GM23338 (cell line): ENCODE measurements around the gene PFKP. TPM values are rescaled to one million over a fixed set of nuclear protein-coding genes. Genes with fewer than 3 reads are reported as not detected.

ENCODE experiments used
- ATAC-seq: fragments of 200-7000 bp; cut with Tn5 transposase; 3 replicates; pipeline ENCODE4 v1.9.1; 2020
- DNase-seq: peaks from one replicate; pipeline ENCODE4 v3.0.0-alpha.2; 2015; ENCODE audit warnings: low spot score
- H2AFZ ChIP-seq: fragments of 200-600 bp; sonication (generic); 2 replicates; pipeline ENCODE4 v1.8.0; 2016; ENCODE audit warnings: antibody characterized with exemption, mild to moderate bottlenecking, moderate library complexity
- H3F3A ChIP-seq: fragments of 200-600 bp; sonication (generic); replicated peaks from 2 replicates; pipeline ENCODE4 v1.8.0; 2017; ENCODE audit warnings: antibody characterized with exemption, mixed run types, low read depth
- H3K27ac ChIP-seq: fragments of 200-600 bp; sonication (generic); 2 replicates; pipeline ENCODE4 v1.6.1; 2016; ENCODE audit warnings: low read depth
- H3K27me3 ChIP-seq: fragments of 200-600 bp; sonication (generic); 2 replicates; pipeline ENCODE4 v1.8.0; 2016; ENCODE audit warnings: mild to moderate bottlenecking, mixed run types, moderate library complexity; ENCODE audit not compliant: insufficient read depth
- H3K36me3 ChIP-seq: fragments of 200-600 bp; sonication (generic); 2 replicates; pipeline ENCODE4 v1.8.0; 2016; ENCODE audit warnings: mild to moderate bottlenecking; ENCODE audit not compliant: insufficient read depth
- H3K4me1 ChIP-seq: fragments of 200-600 bp; sonication (generic); 2 replicates; pipeline ENCODE4 v1.8.0; 2016; ENCODE audit warnings: mild to moderate bottlenecking, moderate library complexity; ENCODE audit not compliant: insufficient read depth
- H3K4me2 ChIP-seq: fragments of 200-600 bp; sonication (generic); 2 replicates; pipeline ENCODE4 v1.7.1; 2017; ENCODE audit warnings: mixed run types
- H3K4me3 ChIP-seq: fragments of 200-600 bp; sonication (generic); 2 replicates; pipeline ENCODE4 v1.6.1; 2016; ENCODE audit warnings: mixed run types
- H3K79me2 ChIP-seq: fragments of 200-600 bp; sonication (generic); replicated peaks from 2 replicates; pipeline ENCODE4 v1.8.0; 2017; ENCODE audit warnings: mild to moderate bottlenecking; ENCODE audit not compliant: insufficient read depth
- H3K9me2 ChIP-seq: fragments of 200-600 bp; sonication (generic); 2 replicates; pipeline ENCODE4 v1.8.0; 2017; ENCODE audit not compliant: insufficient read depth
- H4K20me1 ChIP-seq: fragments of 200-600 bp; sonication (generic); replicated peaks from 2 replicates; pipeline ENCODE4 v1.8.0; 2017; ENCODE audit warnings: mild to moderate bottlenecking; ENCODE audit not compliant: insufficient read depth
- H3K27ac Mint-ChIP-seq: 2 replicates; pipeline ENCODE4 v1.8.0; 2020; ENCODE audit warnings: inconsistent platforms, mild to moderate bottlenecking, moderate library complexity, mixed read lengths
- H3K27me3 Mint-ChIP-seq: 3 replicates; pipeline ENCODE4 v1.8.0; 2022; ENCODE audit warnings: low read depth, mild to moderate bottlenecking, moderate library complexity, mixed read lengths, inconsistent platforms; ENCODE audit not compliant: insufficient read depth, poor library complexity
- H3K36me3 Mint-ChIP-seq: 3 replicates; pipeline ENCODE4 v1.8.0; 2021; ENCODE audit warnings: low read depth, mild to moderate bottlenecking, inconsistent platforms, moderate library complexity, mixed read lengths
- H3K4me1 Mint-ChIP-seq: 3 replicates; pipeline ENCODE4 v1.8.0; 2020; ENCODE audit warnings: mild to moderate bottlenecking, inconsistent platforms, mixed read lengths
- H3K4me3 Mint-ChIP-seq: 3 replicates; pipeline ENCODE4 v1.8.0; 2021; ENCODE audit warnings: moderate library complexity, mild to moderate bottlenecking, inconsistent platforms, mixed read lengths
- H3K9me3 Mint-ChIP-seq: 3 replicates; pipeline ENCODE4 v1.8.0; 2020; ENCODE audit warnings: moderate library complexity, mild to moderate bottlenecking, inconsistent platforms, mixed read lengths
- CREB1 ChIP-seq: fragments of 250-450 bp; sonication (Bioruptor Pico); IDR thresholded peaks from 2 replicates; pipeline ENCODE4 v1.5.0; 2020; ENCODE audit warnings: low read depth, mild to moderate bottlenecking, moderate library complexity
- CTCF ChIP-seq, 2 experiments: fragments of 200-600 bp in 1 of 2; sonication (generic) in 1 of 2; conservative IDR thresholded peaks; 2 replicates each; pipeline versions ENCODE4 v1.5.1 to v1.6.1; 2016 to 2017; ENCODE audit warnings: antibody characterized with exemption in 2 of 2, low read depth in 2 of 2, mild to moderate bottlenecking in 2 of 2, moderate library complexity in 1 of 2
- ETS1 ChIP-seq: IDR thresholded peaks from 2 replicates; pipeline ENCODE4 v1.6.1; 2016; ENCODE audit warnings: antibody characterized with exemption
- EZH2 ChIP-seq: fragments of 200-600 bp; sonication (generic); IDR thresholded peaks from one replicate; pipeline ENCODE4 v1.8.0; 2017; ENCODE audit warnings: antibody characterized with exemption, mild to moderate bottlenecking, low read depth; ENCODE audit not compliant: unreplicated experiment
- EZH2phosphoT487 ChIP-seq: fragments of 200-600 bp; sonication (generic); IDR thresholded peaks from one replicate; pipeline ENCODE4 v1.8.1; 2018; ENCODE audit warnings: antibody characterized with exemption; ENCODE audit not compliant: unreplicated experiment
- NANOG ChIP-seq: IDR thresholded peaks from 2 replicates; pipeline ENCODE4 v1.6.1; 2016; ENCODE audit warnings: antibody characterized with exemption, borderline replicate concordance
- STAT1 ChIP-seq: IDR thresholded peaks from one replicate; pipeline ENCODE4 v1.6.1; 2016; ENCODE audit warnings: antibody characterized with exemption; ENCODE audit not compliant: unreplicated experiment
- ZNF114 ChIP-seq: fragments of 250-450 bp; sonication (Bioruptor Pico); IDR thresholded peaks from 2 replicates; pipeline ENCODE4 v1.5.0; 2020; ENCODE audit warnings: mild to moderate bottlenecking, moderate library complexity
- ZNF331 ChIP-seq: fragments of 250-450 bp; sonication (Bioruptor Pico); IDR thresholded peaks from 2 replicates; pipeline ENCODE4 v1.5.0; 2020; ENCODE audit warnings: low read depth, mild to moderate bottlenecking, moderate library complexity
- polyA plus RNA-seq: library from polyadenylated mRNA; unstranded; fragments of >200 nt; fragmentation: Nextera tagmentation; extraction: Ambion mirVana; gene quantifications from 2 replicates; pipeline ENCODE4 v1.2.1, GENCODE V29; 2016
- total RNA-seq: library from RNA; depleted of rRNA; stranded (reverse); fragments of >200 nt; shearing (Covaris generic); gene quantifications from 2 replicates; pipeline ENCODE4 v1.2.3, GENCODE V29; 2014

Gene PFKP
- total and polyA plus RNA-seq, 2 experiments from 2014 or later, result 56.3 to 120 TPM

- TF ChIP-seq EZH2, result no peak
- TF ChIP-seq NANOG, result no peak
- no peak for TF ChIP-seq ETS1
- TF ChIP-seq CTCF (conservative IDR thresholded peaks at IDR 0.05; ENCODE audit: low read depth in 2 of 2), result no peak; a peak in 1 of 4 replicates
- TF ChIP-seq ZNF331, result no peak
- TF ChIP-seq ZNF114, result no peak
- TF ChIP-seq STAT1, result no peak
- no peak for TF ChIP-seq CREB1 (CRISPR knock-in tag)
- TF ChIP-seq EZH2phosphoT487, result no peak
Measured at GRCh38 chr10:3045471-3046209, 21.7 kb upstream of the PFKP start (continued).

- Histone ChIP-seq H3K79me2 (no peaks in the 10 kb centered on the region), H3K4me2 (peak overlapping the region; percentile 38; the same call in 1 of the 2 replicates), H3K9me2 (no peaks in the 10 kb centered on the region; the same call in 1 of the 2 replicates), H3K4me1 (peaks cover 10% of the 10 kb centered on the region; the same call in 1 of the 2 replicates), H2AFZ (peak overlapping the region; percentile 63), H3F3A (no peaks in the 10 kb centered on the region), H3K36me3 (no peaks in the 10 kb centered on the region), H3K27me3 (no peaks in the 10 kb centered on the region), H4K20me1 (no peaks in the 10 kb centered on the region), H3K27ac (no peak overlapping the region), H3K4me3 (no peak overlapping the region)
- H3K36me3 Mint-ChIP-seq, result peaks cover 5% of the 10 kb centered on the region
- peaks cover 9% of the 10 kb centered on the region for H3K27me3 Mint-ChIP-seq
- TF ChIP-seq ETS1, result no peak
- peaks cover 5% of the 10 kb centered on the region for H3K9me3 Mint-ChIP-seq
- peaks cover 22% of the 10 kb centered on the region for H3K4me1 Mint-ChIP-seq
- ATAC-seq, result no peak
- DNase-seq, result no peak
- H3K4me3 Mint-ChIP-seq, result no peak overlapping the region
- no peak overlapping the region for H3K27ac Mint-ChIP-seq
Measured at GRCh38 chr10:3046210-3046779, 21.1 kb upstream of the PFKP start.
